Measurements from ENCODE around the gene ARMC9. TPM values are rescaled to one million over a fixed set of nuclear protein-coding genes. Genes with fewer than 3 reads are reported as not detected.

The ARMC9 gene
- total and polyA plus RNA-seq, 8 donors, result 3.7 to 15.0 (median 8.1) TPM

DNA sequence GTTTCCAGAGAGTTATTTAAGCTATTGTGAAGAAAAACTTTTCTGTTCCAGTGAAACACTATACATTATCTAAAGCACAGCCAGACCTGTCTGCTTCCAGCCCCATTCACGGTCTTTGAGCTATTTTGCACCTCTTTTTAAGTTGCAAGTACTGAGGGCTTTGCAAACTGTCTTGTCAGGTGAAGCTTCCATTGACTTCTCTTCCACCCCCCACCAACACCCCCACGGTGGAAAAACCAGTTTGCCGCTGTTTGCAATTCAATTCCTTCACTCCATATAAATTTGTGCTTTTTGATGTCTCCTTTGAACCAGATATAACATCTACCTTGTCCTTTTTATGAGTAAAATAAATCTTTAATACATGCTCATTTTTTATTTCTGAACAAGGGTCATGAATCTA lies 212.8 kb downstream of the ARMC9 start:
- FAIRE-seq (no peak), DNase-seq (no peak), ATAC-seq (no peak)
- Histone ChIP-seq H3K9me3 (no peaks in the 10 kb centered on the region), H3K27me3 (no peaks in the 10 kb centered on the region), H3K4me1 (peaks cover 3 to 25% (median 12%) of the 10 kb centered on the region in 3 donors), H3K4me3 (peak overlapping the region in 1 of 4 donors; percentile 67), H3K27ac (peak overlapping the region in 2 of 4 donors; percentile 89 to 94), H3K36me3 (no peaks in the 10 kb centered on the region)
- WGBS, 2 donors, result 64% methylated on average over 3 of the region's 3 CpGs
- TF ChIP-seq, protein P1, sequence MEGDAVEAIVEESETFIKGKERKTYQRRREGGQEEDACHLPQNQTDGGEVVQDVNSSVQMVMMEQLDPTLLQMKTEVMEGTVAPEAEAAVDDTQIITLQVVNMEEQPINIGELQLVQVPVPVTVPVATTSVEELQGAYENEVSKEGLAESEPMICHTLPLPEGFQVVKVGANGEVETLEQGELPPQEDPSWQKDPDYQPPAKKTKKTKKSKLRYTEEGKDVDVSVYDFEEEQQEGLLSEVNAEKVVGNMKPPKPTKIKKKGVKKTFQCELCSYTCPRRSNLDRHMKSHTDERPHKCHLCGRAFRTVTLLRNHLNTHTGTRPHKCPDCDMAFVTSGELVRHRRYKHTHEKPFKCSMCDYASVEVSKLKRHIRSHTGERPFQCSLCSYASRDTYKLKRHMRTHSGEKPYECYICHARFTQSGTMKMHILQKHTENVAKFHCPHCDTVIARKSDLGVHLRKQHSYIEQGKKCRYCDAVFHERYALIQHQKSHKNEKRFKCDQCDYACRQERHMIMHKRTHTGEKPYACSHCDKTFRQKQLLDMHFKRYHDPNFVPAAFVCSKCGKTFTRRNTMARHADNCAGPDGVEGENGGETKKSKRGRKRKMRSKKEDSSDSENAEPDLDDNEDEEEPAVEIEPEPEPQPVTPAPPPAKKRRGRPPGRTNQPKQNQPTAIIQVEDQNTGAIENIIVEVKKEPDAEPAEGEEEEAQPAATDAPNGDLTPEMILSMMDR (IDR thresholded peaks at IDR 0.05), result no peak
- intact Hi-C loops (cut with DNase I), result loop anchor here in 2 of 3 donors (5.0 to 10.0 kb wide), 3 partner anchors 119 to 186 kb away; no protein-coding TSS in a partner anchor

DNA sequence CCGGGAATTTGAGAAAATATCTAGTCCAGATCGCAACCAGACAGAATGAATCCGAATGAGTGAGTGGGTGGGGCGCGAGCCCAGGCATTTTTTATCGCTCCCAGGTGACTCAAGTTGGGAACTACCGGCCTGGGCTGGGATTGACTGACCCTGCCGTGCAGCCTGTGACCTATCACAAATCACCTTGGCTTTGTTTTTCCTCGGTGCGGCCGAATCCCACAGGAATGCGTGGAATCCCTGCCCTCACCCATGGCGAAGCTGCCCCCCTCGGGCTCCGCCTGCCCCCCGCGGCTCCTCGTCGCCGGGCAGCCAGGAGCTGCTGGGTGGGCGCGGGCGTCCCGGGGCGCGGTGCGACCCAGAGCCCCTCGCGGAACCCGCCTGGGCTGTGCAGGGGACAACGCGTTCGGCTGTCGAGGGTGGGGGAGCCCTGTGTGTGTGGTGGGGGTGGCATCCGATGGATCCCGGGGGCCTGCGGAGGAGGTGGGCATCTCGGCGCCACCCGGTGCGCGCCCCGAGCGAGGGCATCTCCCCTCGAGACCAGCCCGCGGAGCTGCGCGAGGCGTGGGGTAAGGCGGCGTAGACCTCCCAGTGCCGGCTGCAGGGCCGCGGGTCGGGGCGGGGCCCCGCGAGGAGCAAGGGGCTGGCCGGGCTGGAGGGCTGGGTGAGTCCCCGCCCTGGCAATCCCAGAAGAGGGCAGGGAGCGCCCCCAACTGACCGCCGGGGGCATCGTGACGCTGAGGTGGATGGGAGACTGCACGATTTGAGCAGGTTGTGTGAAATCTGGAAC lies 213.6 kb downstream of the ARMC9 start:
- FAIRE-seq (no peak), DNase-seq (peak; percentile 83 to 97 (median 92)), ATAC-seq (peak; percentile 94 to 98 (median 96))
- Histone ChIP-seq H3K27me3 (no peaks in the 10 kb centered on the region), H3K9me3 (no peaks in the 10 kb centered on the region), H3K4me3 (peak overlapping the region; percentile 33 to 67 (median 41)), H3K36me3 (no peaks in the 10 kb centered on the region), H3K27ac (peak overlapping the region; percentile 62 to 94 (median 87)), H3K4me1 (peaks cover 0 to 19% (median 9%) of the 10 kb centered on the region in 3 donors)
- intact Hi-C loops (cut with DNase I), result loop anchor here in 2 of 3 donors (5.0 to 10.0 kb wide), 3 partner anchors 120 to 187 kb away; no protein-coding TSS in a partner anchor
- WGBS, 2 donors, result 1% methylated on average over 64 to 66 of the region's 67 CpGs
- TF ChIP-seq, protein P1 (IDR thresholded peaks at IDR 0.05), result peak; percentile 81 to 92 (median 86)

DNA sequence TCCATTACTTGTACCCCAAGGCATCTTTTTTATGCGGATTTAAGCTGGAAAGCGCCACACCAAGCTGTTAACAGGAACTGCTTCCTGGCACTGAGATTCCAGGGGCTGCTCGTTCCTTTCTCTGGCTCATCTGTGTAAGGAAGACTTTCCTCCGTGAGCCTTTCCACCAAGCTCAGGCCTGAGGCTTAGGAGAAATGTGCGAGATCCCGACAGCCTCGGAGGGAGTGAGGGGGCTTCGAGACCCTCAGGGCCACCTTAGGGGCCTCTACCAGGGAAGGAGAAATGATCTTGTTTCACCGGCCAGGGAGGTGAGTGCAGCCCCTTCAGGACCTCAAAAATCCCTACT lies 214.2 kb downstream of the ARMC9 start:
- Histone ChIP-seq H3K27ac (peak overlapping the region; percentile 62 to 94 (median 87)), H3K4me1 (peaks cover 0 to 13% (median 9%) of the 10 kb centered on the region in 3 donors), H3K4me3 (peak overlapping the region in 3 of 4 donors; percentile 39 to 67 (median 43)), H3K36me3 (no peaks in the 10 kb centered on the region), H3K27me3 (no peaks in the 10 kb centered on the region), H3K9me3 (no peaks in the 10 kb centered on the region)
- no peak for DNase-seq
- peak in 2 of 4 donors; percentile 1 to 3 for ATAC-seq
- 29 to 36% methylated on average over 9 of the region's 9 CpGs for WGBS, 2 donors
- FAIRE-seq, result no peak
- intact Hi-C loops (cut with DNase I), result loop anchor here in 2 of 3 donors (5.0 to 10.0 kb wide), 3 partner anchors 120 to 188 kb away; no protein-coding TSS in a partner anchor
- TF ChIP-seq, protein P1 (IDR thresholded peaks at IDR 0.05), result no peak

DNA sequence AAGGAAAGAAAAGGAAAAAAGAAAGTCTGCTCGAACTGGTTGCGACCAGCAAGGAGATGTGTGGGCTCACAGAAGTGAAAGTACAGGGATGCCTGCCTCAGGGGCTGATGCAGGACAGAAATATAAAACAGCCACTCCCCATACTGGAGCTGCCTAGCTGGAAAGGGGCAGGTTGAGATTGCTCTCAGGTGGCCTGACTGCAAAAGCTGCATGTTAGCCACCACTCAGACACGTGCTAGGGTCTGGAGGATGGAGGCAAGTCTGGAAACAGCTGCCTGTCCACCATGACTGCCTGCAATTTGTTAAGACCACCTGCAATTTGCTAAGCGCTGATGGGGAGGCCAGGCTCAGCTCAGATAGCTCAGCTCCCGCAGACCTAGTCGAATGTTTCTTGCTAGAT lies 215.0 kb downstream of the ARMC9 start:
- H3K4me1 ChIP-seq, result peaks cover 0 to 7% (median 5%) of the 10 kb centered on the region in 3 donors
- 88 to 91% methylated on average over 6 of the region's 6 CpGs for WGBS, 2 donors
- H3K36me3 ChIP-seq, result no peaks in the 10 kb centered on the region
- peak overlapping the region in 1 of 4 donors; percentile 89 for H3K27ac ChIP-seq
- intact Hi-C loops (cut with DNase I), result loop anchor here in 2 of 3 donors (5.0 to 10.0 kb wide), 3 partner anchors 121 to 189 kb away; no protein-coding TSS in a partner anchor
- TF ChIP-seq, protein P1 (IDR thresholded peaks at IDR 0.05), result no peak
- no peaks in the 10 kb centered on the region for H3K27me3 ChIP-seq
- DNase-seq, result no peak
- FAIRE-seq, result no peak
- H3K9me3 ChIP-seq, result no peaks in the 10 kb centered on the region
- peak overlapping the region in 1 of 4 donors; percentile 1 for H3K4me3 ChIP-seq
- no peak for ATAC-seq
